Raji (cell line): ENCODE measurements around the gene RAD50.

ENCODE experiments used
- POLR2A ChIP-seq: IDR thresholded peaks from 2 replicates; pipeline ENCODE4 v1.6.1; 2011; ENCODE audit warnings: low read depth, low read length, control low read depth; ENCODE audit not compliant: insufficient read depth

The RAD50 gene

DNA sequence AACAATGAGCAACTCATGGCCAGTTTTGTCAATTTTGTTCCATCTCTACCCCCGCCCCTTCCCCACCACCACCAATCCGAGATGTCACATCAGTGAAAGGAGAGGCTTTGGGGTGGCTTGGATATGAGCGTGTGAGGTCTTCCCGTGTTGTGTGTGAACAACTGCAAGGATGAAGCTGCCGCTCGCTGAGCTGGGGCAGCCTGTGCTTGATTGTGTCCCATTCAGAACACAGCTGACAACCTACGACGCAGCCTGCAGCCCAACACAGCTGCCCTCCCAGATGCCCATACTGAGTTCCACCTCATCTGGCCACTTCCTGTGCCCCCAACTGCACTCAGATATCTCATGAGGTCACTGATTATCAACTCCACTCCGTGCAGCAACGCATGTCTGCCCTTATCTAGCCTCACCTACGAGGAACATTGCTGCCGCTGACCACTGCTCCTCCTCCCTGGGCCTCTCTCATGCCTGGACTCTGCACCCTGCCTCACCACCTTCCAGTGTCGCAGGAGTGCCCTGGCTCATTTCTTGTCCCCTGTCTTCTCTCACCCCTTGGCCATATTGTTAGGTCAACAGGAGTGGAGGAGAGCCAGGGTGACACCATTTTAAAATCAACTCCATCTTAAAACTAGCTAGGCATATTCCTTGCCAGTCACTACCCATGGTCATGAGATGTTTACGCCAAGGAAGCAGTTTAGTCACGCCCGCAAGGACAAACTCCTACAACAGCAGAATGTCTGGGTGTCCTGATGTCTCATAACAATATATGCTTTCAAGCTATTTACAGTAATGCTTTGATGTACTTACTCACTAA, 109.7 kb downstream of the RAD50 start:
- TF ChIP-seq POLR2A = 0 out of 2 replicates have a peak, but pooled peaks have one; percentile 30

DNA sequence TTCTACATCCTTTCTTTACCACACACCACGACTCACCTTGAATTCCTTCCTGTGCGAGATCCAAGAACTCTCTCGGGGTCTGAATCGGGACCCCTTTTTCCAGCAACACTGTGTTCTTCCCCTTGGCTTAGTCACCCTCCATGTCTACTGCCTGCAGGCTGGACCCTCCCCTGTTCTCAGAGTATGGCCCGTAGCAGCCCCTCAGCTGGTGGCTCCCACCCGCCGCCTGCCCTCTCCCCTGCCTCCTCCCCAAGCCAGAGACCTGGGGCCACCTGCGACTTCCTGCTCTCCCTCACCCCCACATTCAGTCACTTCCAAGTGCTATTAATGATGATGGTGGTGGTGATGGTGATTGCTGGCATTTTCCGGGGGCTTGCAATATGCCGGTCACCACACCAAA, 110.5 kb downstream of the RAD50 start:
- TF ChIP-seq POLR2A = no peak

- TF ChIP-seq POLR2A = no peak
Measured at GRCh38 chr5:132667761-132668705, 111.3 kb downstream of the RAD50 start.

DNA sequence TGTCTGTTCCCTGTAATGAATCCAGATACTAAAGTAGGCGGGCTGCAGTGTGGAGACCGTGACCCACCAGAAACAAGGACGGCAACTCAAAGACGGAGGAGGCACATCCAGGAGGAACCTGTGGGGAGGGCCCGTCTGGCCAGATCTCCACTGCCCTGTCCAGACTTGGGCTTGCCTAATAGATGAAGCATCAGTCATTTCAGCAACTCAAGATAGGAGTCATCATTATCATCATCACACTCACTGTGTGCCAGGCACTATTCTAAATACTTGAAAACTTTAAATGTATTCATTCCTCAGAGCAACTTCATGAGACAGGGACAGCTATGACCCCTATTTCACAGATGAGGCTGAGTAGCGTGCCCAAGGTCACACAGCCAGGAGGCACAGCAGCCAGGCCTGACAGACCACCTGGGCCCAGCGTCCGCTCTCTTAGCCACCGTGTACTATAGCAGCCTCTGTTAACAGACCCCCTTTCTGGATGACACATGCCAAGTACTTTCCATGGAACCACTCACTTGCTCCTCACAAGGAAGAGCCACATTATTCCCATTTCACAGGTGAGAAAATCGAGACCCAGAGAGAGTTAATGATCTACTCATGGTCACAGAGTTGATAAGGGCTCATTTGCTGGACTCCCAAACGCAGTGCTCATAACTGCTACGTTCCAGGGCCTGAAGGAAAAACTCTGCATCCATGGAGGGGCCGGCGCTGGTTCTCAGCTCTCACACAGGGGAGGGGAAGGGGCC, 112.1 kb downstream of the RAD50 start:
- no peak for TF ChIP-seq POLR2A

- TF ChIP-seq POLR2A = no peak
Measured at GRCh38 chr5:132669455-132669820, 112.7 kb downstream of the RAD50 start.

DNA sequence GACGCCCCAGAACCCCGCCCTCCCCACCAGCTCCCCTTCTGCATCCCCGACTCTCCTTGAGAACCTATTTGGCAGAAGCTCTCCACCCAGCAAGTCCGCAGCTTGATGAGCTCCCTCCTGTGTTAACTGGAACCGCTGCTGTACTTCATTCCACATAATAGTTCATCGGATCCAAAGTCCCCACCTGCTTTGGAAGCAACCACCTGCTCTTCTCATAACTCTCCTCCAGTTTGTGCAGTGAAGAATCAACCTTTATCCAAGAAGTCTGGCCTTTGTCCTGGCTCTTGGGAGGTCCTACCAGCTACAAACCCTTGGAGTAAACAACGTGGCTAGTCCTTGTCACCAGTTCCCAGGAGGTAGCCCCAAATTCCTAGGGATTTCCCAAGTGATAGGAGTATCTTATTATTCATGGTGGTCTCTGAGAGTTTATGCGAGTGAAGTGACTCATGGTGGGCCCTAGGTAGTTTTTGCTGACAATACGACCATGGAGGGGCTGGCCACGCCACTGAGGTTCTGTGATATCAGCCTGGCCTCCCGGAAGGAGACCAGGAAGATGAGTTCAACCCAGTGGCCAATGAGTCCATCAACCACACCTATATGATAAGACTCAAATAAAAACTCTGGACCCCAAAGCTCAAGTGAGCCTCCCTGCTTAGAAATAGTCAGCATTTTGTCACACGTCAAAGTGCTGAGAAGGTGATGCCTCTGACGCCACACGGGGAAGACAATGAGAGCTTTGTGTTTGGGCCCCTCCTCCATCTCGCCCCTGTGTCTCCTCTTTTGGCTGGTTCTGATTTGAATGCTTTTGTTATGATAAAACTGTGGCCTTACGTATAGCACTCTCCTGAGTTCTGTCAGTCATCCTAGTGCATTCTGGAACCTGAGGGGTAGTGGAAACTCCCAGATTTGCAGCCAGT, 113.4 kb downstream of the RAD50 start:
- no peak for TF ChIP-seq POLR2A

DNA sequence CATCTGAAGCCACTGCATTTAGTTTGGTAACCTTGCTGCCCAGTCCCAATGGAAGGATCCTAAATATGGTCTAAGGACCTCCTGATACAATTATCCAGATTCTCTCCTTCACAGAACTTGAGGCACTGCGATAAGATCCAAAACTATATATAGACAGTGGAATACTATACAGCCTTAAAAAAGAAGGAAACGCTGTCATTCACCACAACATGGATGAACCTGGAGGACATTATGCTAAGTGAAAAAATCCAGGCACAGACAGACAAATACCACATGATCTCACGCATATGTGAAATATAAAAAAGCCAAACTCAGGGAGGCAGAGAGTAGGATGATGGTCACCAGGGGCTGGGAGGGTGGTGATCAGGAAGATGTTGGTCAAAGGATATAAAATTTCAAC, 114.2 kb downstream of the RAD50 start:
- TF ChIP-seq POLR2A = no peak

DNA sequence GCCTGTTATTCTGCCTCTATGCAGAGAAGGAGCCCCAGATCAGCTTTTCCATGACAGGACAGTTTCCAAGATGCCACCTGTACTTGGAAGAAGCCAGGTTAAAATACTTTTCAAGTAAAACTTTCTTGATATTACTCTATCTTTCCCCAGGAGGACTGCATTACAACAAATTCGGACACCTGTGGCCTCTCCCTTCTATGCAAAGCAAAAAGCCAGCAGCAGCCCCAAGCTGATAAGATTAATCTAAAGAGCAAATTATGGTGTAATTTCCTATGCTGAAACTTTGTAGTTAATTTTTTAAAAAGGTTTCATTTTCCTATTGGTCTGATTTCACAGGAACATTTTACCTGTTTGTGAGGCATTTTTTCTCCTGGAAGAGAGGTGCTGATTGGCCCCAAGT, 116.7 kb downstream of the RAD50 start:
- TF ChIP-seq POLR2A = no peak

DNA sequence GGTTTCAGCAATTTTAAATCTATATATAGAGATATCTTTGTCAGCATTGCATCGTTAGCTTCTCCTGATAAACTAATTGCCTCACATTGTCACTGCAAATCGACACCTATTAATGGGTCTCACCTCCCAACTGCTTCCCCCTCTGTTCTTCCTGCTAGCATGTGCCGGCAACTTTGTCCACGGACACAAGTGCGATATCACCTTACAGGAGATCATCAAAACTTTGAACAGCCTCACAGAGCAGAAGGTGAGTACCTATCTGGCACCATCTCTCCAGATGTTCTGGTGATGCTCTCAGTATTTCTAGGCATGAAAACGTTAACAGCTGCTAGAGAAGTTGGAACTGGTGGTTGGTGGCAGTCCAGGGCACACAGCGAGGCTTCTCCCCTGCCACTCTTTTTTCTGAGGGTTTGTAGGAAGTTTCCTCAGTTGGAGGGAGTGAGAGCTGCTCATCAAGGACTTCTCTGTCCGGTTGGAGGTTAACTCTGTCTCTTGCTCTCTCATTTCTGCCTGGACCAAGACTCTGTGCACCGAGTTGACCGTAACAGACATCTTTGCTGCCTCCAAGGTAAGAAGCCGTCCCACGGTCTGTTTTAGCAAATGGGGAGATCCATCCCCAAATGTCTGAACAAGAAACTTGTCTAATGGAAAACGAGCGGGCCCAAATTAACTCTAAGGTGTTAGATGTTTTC, 117.3 kb downstream of the RAD50 start, which contains the start of gene IL4:
Gene IL4, plus strand, starts transcription at position 51 of the 692 bp plus-strand sequence. Its CDS starts 62 bp downstream, at position 113.
- no peak for TF ChIP-seq POLR2A

GRCh38 chr5:132674671-132675506, 118.1 kb downstream of the RAD50 start:
- no peak for TF ChIP-seq POLR2A

GRCh38 chr5:132675936-132676689, 119.3 kb downstream of the RAD50 start:
- TF ChIP-seq POLR2A = no peak

- TF ChIP-seq POLR2A = no peak
Measured at GRCh38 chr5:132677191-132677590, 120.4 kb downstream of the RAD50 start.
